ENCODE results near the gene RIOK3.

DNA sequence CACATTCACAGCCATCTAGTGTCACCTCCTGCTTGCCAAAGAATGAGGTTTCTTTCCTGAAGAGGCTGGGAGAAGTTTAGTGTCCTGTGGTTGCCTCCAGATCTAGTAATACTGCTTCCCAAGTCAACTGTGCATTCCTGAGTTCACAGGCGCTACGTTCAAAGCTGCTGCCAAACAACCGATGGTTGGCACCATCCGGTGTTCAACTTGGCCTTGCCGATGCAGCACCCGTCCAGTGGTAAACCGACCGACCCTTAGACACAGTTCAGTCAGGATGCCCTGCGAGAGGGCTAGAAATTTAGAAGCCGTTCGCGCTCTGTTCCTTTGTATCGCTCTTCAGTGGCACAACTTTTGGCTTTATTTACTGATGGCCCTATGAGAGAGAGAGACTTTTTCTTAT is 78.8 kb downstream of the RIOK3 start:
- TF ChIP-seq EGR1 (IDR thresholded peaks at IDR 0.05; ENCODE audit: borderline replicate concordance in 1 of 2, low read depth in 2 of 2, low read length in 2 of 2) (no peak), TAF1 (IDR thresholded peaks at IDR 0.05; ENCODE audit: borderline replicate concordance, low read depth, low read length) (no peak), ZNF274 (IDR thresholded peaks at IDR 0.05; ENCODE audit: insufficient read depth, insufficient read length) (no peak), CTCF (IDR thresholded peaks at IDR 0.05 in 2 of 3, conservative IDR thresholded peaks at IDR 0.05 in 1 of 3; ENCODE audit: control insufficient read depth in 2 of 3, extremely low read depth in 1 of 3, insufficient read depth in 1 of 3, low read depth in 3 of 3, low read length in 3 of 3) (no peak)
- TF ChIP-seq, protein P1, sequence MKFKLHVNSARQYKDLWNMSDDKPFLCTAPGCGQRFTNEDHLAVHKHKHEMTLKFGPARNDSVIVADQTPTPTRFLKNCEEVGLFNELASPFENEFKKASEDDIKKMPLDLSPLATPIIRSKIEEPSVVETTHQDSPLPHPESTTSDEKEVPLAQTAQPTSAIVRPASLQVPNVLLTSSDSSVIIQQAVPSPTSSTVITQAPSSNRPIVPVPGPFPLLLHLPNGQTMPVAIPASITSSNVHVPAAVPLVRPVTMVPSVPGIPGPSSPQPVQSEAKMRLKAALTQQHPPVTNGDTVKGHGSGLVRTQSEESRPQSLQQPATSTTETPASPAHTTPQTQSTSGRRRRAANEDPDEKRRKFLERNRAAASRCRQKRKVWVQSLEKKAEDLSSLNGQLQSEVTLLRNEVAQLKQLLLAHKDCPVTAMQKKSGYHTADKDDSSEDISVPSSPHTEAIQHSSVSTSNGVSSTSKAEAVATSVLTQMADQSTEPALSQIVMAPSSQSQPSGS (IDR thresholded peaks at IDR 0.05; ENCODE audit: low read length) = no peak
- TF ChIP-seq, protein P2, sequence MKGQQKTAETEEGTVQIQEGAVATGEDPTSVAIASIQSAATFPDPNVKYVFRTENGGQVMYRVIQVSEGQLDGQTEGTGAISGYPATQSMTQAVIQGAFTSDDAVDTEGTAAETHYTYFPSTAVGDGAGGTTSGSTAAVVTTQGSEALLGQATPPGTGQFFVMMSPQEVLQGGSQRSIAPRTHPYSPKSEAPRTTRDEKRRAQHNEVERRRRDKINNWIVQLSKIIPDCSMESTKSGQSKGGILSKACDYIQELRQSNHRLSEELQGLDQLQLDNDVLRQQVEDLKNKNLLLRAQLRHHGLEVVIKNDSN (IDR thresholded peaks at IDR 0.05; ENCODE audit: borderline replicate concordance, extremely low read length, insufficient read depth, low read depth, low read length) = no peak

All from GM12878 (cell line).